HG03378 (cell line): Measurements from ENCODE around the gene USP34.
"Not testable (repeated sequence)": the region's sequence is repeated elsewhere in the genome, so short reads cannot be mapped to it uniquely, and the experiment has no call there.

Experiments
- ATAC-seq: cut with Tn5 transposase; IDR thresholded peaks from one replicate; pipeline ENCODE4 v1.9.1; 2021; ENCODE audit warnings: mild to moderate bottlenecking, moderate library complexity; ENCODE audit not compliant: unreplicated experiment

USP34 gene

DNA sequence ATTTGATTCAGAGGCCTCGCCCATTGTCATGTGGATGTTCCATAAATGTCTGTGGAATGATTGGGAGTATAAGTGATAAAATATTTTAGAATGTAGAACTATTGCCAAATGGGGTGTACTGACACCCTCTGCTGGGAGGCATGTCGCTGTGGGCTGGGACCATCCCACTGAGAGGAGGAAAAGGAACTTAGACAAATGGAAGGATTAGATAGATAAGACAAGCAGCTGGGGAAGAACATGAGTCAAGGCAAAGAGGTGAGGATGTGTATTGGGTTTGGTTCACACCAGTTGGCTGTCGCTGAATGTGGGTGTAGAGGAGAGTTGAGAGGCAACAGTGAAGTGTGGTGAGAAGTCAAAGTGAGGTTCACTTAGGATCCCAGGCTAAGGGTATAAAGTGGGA lies 304.9 kb downstream of the USP34 start:
- ATAC-seq = no peak

DNA sequence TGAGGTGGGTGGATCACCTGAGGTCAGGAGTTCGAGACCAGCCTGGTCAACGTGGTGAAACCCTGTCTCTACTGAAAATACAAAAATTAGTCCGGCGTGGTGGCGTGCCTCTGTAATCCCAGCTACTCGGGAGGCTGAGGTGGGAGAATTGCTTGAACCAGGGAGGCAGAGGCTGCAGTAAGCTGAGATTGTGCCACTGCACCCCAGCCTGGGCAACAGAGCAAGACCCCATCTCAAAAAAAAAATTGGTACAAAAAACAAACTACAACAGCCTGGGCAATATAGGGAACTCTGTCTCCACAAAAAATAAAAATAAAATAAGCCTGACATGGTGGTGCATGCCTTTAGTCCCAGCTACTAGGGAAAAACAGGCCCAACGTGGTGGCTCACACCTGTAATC lies 305.8 kb downstream of the USP34 start:
- not testable (repeated sequence) for ATAC-seq

DNA sequence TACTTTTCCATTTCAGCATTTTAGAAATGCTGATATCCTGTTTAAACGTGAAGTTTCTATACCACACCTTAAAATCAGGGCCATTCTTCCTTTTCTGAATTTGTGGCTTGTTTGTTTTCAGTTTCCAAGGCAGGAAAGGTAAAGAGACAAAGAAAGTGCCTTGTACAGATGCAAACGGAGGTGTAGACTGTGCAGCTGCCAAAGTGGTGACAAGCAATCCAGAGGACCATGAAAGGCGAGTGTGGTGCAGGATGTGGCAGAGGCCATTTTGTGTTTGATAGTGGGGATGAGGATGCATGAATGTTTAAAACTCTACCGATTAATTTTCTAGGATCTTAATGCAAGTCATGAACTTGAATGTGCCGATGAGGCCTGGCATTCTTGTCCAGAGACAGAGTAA lies 308.2 kb downstream of the USP34 start:
- ATAC-seq = no peak

DNA sequence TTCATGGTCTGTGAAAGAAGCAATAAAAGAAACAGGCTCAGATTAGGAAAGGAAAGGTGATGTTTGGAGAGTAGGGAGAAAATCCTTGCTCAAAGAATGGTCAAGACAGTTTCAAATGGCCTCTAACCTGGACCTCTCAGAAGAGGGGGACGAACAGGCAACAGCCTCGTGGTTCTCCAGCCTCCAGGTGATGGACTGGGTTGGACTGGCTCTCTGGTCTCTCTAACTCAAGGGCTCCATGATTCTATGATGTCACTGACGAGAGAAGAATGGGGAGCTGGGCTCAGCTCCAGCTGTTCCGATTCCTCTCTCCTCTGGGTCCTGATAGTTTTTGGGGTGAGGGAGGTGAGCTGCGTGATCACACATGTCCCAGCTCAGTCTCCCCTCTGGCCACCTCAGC lies 309.0 kb downstream of the USP34 start, which contains the start of gene C2orf74:
TSS of gene C2orf74 (plus strand) at position 301 of the 400 bp plus-strand sequence. CDS start 327 bp downstream, outside the sequence.
- no peak for ATAC-seq

DNA sequence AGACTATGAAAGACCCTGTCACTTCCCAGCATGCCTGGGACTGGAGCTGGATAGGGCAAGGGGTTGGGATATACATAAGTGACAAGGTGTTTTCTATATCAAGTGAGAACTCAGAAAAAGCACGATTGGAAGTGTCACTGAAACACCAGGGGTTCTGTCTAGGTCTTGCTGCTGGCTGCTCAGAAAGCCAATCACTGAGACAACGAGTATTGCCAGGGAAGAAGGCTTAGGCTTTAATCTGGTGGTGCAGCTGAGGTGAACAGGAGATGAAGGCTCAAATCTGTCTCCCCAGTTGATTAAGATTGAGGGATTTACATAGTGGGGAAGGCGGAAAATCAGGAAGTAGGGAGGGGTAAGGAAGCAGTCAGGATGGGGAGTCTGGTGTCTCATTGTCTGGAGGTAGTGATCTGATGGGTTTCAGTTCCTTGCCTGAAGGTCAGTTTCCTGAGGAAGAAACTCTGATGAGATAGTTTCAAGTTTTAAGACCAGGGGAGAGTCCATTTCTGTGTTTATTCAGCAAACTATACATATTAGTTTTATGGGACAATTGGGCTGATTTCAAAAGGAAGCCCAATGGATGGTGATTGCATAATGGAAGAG lies 312.4 kb downstream of the USP34 start:
- no peak for ATAC-seq

DNA sequence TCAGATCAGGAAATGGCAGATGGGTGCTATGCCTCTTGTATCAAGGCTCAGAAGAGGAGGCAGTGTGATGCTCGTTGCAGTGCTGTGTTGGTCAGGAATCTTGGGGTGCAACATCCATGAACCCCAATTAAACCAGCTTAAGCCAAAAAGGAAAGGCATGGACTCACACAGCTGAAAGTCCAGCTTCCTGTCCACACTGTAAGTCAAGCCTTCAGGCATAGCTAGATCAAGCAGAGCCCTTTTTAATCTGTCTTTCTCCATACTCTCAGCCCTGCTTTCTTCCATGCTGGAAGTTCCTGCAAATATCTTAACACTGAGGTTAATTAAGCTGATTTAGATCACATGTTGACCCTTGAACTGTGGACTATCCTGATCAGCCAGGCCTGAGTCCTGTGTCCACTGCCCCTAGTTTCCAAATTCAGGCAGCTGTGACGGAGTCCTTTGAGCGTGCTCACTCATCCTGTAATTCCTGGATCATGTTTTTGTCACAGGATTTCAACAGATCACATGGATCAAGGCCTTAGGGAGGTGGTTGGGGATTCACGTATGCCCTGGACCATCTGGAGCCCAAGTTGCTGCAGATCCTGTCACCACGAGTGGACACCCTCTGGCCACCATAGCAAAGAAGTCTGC lies 313.4 kb downstream of the USP34 start:
- no peak for ATAC-seq

DNA sequence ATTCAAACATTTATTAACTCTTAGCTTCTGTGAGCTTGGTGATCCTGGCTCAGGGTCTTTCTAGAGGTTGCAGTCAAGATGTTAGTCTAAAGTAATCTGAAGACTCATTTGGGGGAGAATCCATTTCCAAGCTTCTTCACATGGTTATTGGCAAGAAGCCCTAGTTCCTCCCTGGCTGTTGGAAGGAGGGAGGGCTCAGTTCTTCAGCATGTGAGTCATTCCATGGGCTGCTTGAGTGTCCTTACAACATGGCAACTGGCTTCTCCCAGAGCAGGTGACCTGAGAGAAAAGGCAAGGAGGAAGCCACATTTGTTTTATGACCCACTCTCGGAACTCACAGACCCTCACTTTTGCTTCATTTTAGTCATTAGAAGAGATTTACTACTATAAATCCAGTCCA lies 319.5 kb downstream of the USP34 start:
- no peak for ATAC-seq

DNA sequence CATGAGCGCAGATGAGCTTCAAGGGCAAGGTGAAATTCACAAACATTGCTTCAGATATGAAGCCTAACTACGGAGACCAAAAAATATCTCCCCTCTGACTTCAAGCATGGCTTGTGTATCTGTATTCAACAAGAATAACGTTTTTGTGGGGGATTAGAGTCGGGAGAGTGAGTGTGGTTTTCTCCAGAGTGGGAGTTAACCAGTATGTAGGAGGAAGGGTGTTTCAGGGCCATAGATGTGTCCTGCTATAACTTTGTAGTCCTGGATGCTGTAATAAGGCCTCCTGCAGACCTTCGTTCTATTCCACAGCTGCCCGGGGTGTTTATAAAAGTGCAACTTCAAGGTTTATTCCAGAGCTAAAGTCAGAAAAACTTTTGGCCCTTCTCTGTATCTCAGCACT lies 321.8 kb downstream of the USP34 start:
- ATAC-seq = no peak

DNA sequence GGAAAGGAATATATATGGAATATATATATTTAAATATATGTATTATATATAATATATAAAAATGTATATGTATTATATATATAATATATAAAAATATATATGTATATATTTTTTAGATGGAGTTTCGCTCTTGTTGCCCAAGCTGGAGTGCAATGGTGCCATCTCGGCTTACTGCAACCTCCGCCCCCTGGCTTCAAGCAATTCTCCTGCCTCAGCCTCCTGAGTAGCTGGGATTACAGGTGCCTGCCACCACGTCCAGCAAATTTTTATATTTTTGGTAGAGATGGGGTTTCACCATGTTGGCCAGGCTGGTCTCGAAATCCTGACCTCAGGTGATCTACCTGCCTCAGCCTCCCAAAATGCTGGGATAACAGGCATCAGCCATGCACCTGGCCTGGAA lies 322.8 kb downstream of the USP34 start:
- not testable (repeated sequence) for ATAC-seq

DNA sequence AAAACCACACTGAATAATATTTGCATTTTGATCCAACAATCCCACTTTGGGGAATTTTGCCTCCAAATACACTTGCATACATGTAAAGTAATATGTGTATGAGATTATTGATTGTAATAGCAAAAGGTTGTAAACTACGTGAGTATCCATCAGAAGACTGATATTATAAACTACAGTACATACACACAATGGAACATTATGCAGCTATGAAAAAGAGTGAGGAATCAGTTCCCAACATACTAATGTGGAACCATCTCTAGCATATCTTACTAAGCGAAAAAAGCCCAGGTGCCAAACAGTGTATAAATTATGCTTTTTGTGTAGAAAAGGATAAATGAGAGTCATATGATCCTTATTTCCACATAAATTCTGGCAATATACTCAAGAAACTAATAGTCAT lies 324.9 kb downstream of the USP34 start:
- no peak for ATAC-seq

DNA sequence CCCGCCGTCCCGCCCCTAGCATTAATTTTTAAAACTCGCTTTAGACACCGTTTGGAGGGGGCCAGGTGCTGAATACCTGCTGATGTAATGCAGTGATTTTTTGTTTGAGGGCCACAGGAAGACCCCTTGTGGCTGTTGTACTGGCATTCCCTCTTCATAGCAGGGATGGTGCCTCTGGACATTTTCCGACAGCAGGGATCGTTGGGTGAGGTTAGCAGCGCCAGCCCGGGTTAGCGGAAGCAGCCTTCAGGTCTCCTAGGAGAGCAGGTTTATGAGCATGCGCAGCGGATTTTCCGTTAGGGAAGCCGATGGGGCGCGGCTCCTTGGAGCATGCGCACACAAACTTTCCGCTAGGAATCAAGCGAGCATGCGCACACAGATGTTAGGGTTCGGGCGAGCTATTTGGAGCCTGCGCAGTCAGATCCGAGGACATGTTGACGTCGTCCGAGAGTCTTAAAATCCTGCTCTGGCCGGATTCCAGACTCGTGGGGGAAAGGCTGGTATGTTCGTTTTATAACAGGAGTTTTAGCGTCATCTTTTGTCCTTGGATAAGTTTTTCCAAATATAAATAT lies 326.1 kb downstream of the USP34 start:
- peak; percentile 88 for ATAC-seq

DNA sequence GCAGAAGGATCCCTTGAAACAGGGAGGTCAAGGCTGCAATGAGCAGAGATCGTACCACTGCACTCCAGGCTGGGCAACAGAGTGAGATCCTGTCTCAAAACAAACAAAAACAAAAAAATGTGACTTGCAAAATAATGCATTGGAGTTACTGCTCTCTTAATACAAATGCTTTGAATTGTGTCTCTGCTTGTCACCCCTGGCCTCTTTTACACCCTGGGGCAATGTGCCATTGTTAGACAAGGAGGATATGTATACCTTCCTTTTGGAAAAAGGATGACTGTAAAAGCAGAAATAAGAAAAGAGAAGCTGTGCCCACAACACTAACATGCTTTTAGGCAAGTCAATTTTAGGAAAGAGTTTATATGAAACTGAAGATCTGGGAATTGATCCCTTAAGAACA lies 329.7 kb downstream of the USP34 start:
- ATAC-seq = no peak

DNA sequence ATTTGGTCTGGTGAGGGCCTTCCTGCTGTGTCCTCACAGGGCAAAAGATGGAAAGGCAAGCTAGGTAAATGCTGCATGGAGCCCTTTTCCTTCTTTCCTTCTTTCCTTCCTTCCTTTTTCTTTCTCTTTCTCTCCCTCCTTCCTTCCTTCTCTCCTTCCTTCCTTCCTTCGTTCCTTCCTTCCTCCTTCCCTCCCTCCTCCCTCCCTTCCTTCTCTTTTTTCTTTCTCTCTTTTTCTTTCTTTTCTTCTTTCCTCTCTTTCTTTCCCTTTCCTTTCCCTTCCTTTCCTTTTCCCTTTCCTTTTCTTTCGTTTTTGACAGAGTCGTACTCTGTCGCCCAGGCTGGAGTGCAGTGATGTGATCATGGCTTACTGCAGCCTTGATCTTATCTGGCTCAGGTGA lies 332.0 kb downstream of the USP34 start:
- no peak for ATAC-seq
